Measurements from ENCODE around the gene LRRC75A. TPM values are rescaled to one million over a fixed set of nuclear protein-coding genes. Genes with fewer than 3 reads are reported as not detected.
"Not testable (repeated sequence)": the region's sequence is repeated elsewhere in the genome, so short reads cannot be mapped to it uniquely, and the experiment has no call there.

The LRRC75A gene
- total RNA-seq, 2 donors from 2014 or later, result 0.93 to 2.6 TPM

DNA sequence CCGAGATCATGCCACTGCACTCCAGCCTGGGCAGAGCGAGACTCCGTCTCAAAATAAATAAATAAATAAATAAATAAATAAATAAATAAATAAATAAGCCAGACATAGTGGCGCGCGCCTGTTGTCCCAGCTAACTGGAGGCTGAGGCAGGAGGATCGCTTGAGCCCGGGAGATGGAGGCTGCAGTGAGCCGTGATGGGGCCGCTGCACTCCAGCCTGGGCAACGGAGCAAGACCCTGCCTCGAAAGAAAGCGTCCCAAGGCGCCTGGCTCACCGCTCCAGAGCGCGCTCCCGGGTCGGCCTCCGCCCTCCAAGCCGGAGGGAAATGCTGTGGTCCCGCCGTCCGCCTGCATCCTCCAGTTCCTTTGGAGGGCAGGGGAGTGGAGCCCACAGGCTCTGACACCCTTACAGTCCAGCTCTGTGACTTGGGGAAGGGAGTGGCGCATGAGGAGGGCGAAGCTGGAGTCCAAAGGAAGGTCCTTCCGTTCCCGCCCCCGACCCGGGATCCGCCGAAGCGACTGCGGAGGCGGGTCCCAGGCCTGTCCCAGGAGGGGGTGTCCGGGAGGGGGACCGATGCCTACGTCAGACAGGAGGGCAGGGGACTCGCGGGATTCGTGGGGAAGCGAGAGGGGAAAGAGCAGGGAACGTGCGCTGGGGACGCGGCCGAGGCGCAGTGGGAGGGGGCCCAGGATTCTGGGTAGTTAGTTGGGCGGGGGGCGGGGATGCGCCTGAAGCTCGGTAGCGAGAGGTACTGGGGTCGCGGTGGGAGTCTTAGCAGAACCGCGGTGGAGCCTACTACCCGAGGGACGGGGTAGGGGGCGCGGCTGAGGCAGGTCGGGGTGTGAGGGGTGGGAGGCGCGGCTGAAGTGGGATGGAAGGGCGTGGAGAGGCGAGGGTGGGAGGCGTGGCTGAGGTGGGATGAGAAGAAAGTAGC lies 85.0 kb downstream of the LRRC75A start:
- no peak for DNase-seq (ENCODE audit: low spot score)
- H3K27ac ChIP-seq, result peak overlapping the region; percentile 80 to 81
- H3K36me3 ChIP-seq, result no peaks in the 10 kb centered on the region
- peak overlapping the region; percentile 53 to 64 for H3K4me3 ChIP-seq
- H3K4me1 ChIP-seq, result peaks cover 0 to 22% of the 10 kb centered on the region in 2 donors
- no peaks in the 10 kb centered on the region for H3K9me3 ChIP-seq
- TF ChIP-seq, protein P1, sequence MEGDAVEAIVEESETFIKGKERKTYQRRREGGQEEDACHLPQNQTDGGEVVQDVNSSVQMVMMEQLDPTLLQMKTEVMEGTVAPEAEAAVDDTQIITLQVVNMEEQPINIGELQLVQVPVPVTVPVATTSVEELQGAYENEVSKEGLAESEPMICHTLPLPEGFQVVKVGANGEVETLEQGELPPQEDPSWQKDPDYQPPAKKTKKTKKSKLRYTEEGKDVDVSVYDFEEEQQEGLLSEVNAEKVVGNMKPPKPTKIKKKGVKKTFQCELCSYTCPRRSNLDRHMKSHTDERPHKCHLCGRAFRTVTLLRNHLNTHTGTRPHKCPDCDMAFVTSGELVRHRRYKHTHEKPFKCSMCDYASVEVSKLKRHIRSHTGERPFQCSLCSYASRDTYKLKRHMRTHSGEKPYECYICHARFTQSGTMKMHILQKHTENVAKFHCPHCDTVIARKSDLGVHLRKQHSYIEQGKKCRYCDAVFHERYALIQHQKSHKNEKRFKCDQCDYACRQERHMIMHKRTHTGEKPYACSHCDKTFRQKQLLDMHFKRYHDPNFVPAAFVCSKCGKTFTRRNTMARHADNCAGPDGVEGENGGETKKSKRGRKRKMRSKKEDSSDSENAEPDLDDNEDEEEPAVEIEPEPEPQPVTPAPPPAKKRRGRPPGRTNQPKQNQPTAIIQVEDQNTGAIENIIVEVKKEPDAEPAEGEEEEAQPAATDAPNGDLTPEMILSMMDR (IDR thresholded peaks at IDR 0.05), result no peak
- no peaks in the 10 kb centered on the region for H3K27me3 ChIP-seq

GRCh38 chr17:16403847-16404246 lies 88.1 kb downstream of the LRRC75A start:
- not testable (repeated sequence) for H3K9me3 ChIP-seq; H3K27ac ChIP-seq; DNase-seq (ENCODE audit: low spot score); H3K4me3 ChIP-seq; H3K36me3 ChIP-seq; H3K27me3 ChIP-seq
- H3K4me1 ChIP-seq, result peaks cover 0 to 22% of the 10 kb centered on the region in 2 donors

- Histone ChIP-seq H3K4me3 (no peak overlapping the region), H3K9me3 (no peaks in the 10 kb centered on the region), H3K27me3 (no peaks in the 10 kb centered on the region), H3K27ac (no peak overlapping the region), H3K4me1 (peaks cover 0 to 7% of the 10 kb centered on the region in 2 donors), H3K36me3 (no peaks in the 10 kb centered on the region)
- TF ChIP-seq, protein P1 (IDR thresholded peaks at IDR 0.05), result no peak
- no peak for DNase-seq (ENCODE audit: low spot score)
These were observed 93.4 kb downstream of the LRRC75A start for GRCh38 chr17:16398270-16399267.

GRCh38 chr17:16396693-16397092 lies 95.3 kb downstream of the LRRC75A start:
- H3K9me3 ChIP-seq; H3K36me3 ChIP-seq; DNase-seq (ENCODE audit: low spot score); H3K27me3 ChIP-seq; H3K4me3 ChIP-seq; H3K4me1 ChIP-seq: not testable (repeated sequence)
- H3K27ac ChIP-seq, result peak overlapping the region; percentile 67 to 68

DNA sequence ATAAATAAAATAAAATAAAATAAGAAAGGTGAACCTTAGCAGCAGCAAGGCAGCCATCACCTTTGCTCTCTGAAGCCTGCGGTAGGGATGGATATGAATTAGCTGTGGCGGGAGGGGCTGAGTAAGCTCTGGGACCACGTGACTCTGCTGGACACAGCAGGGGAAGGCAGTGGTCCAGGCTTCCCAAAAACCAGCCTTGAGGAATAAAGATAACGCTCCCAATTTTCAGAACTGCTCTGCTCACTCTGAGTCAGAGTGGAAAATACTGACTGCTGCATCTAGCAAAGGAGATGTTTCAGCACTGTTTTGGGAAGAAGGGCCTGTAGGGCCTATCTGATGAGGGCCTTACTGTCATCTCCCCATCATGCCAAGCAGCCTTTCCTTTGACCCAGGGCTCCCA lies 96.1 kb downstream of the LRRC75A start:
- not testable (repeated sequence) for H3K27me3 ChIP-seq, H3K4me1 ChIP-seq, H3K4me3 ChIP-seq, H3K36me3 ChIP-seq, H3K9me3 ChIP-seq
- peak overlapping the region; percentile 67 to 68 for H3K27ac ChIP-seq
- peak; percentile 79 for DNase-seq (ENCODE audit: low spot score)

DNA sequence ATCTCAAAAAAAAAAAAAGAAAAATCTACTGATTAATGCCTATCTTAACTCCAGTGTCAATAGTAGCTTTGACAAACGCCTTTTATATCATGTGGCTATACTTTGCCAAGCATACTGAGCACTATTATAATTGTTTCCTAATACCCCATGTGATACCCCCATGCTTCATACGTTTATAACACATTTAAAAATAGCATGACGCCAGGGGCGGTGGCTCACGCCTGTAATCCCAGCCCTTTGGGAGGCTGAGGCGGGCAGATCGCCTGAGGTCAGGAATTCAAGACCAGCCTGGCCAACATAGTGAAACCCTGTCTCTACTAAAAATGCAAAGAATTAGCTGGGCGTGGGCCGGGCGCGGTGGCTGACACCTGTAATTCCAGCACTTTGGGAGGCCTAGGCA lies 99.5 kb downstream of the LRRC75A start:
- H3K4me1 ChIP-seq; H3K27me3 ChIP-seq; DNase-seq (ENCODE audit: low spot score); H3K4me3 ChIP-seq; H3K36me3 ChIP-seq; H3K9me3 ChIP-seq; H3K27ac ChIP-seq: not testable (repeated sequence)

Other genes with a start within 250 kb of the LRRC75A start
- gene CENPV, start 138.7 kb downstream of the LRRC75A start, total RNA-seq, result 10 to 100 TPM; 15.8 to 16.9 TPM
- 1,000 to 10,000 TPM in 1 of 2 donors, 100 to 1,000 TPM in 1; 862 to 1,091 TPM for gene UBB, start 111.1 kb downstream of the LRRC75A start, total RNA-seq
- gene TRPV2, start 76.6 kb downstream of the LRRC75A start, total RNA-seq, result 10 to 100 TPM in 1 of 2 donors, 1 to 10 TPM in 1; 6.7 to 15.0 TPM
- gene ZNF287, start 77.0 kb upstream of the LRRC75A start, total RNA-seq, result 1 to 10 TPM; 5.2 to 8.7 TPM
- gene ZNF624, start 161.7 kb upstream of the LRRC75A start, total RNA-seq, result under 1 TPM; 0.55 to 0.78 TPM
- gene CCDC144A, start 198.0 kb upstream of the LRRC75A start, total RNA-seq, result 1 to 10 TPM in 1 of 2 donors, under 1 TPM in 1; 0.82 to 1.9 TPM

Data from right atrium auricular region (tissue), 2 donors.